Thyroid gland (tissue), 4 donors: ENCODE measurements around the gene KCNJ5. TPM values are rescaled to one million over a fixed set of nuclear protein-coding genes. Genes with fewer than 3 reads are reported as not detected.

ENCODE experiments used
- DNase-seq, 2 donors: peaks; one replicate each; pipeline ENCODE4 v3.0.0-alpha.2; 2019
- H3K27ac ChIP-seq, 3 donors: fragments of 200-600 bp; sonication (generic); 1 replicate in 2 of 3; 2 replicates in 1 of 3; pipeline ENCODE4 v1.5.1; 2016 to 2019; ENCODE audit warnings: mild to moderate bottlenecking in 1 of 3, moderate library complexity in 1 of 3
- H3K27me3 ChIP-seq: fragments of 200-600 bp; sonication (generic); one replicate; pipeline ENCODE4 v1.5.1; 2019
- H3K36me3 ChIP-seq, 2 donors: fragments of 200-600 bp; sonication (generic); one replicate each; pipeline ENCODE4 v1.5.1; 2016 to 2019
- H3K4me1 ChIP-seq, 2 donors: fragments of 200-600 bp; sonication (generic); one replicate each; pipeline ENCODE4 v1.5.1; 2017 to 2019
- H3K4me3 ChIP-seq, 3 donors: fragments of 200-600 bp; sonication (generic); replicated peaks in 1 of 3; 1 replicate in 2 of 3; 2 replicates in 1 of 3; pipeline ENCODE4 v1.5.1; 2016; ENCODE audit warnings: mild to moderate bottlenecking in 1 of 3
- H3K9me3 ChIP-seq: fragments of 200-600 bp; sonication (generic); one replicate; pipeline ENCODE4 v1.5.1; 2017
- CTCF ChIP-seq, 6 experiments: fragments of 200-600 bp in 3 of 6; fragments of 450-650 bp in 3 of 6; sonication (generic) in 3 of 6; IDR thresholded peaks; one replicate each; pipeline ENCODE4 v1.5.1; 2016 to 2019; ENCODE audit warnings: antibody characterized with exemption in 6 of 6, mild to moderate bottlenecking in 2 of 6, inconsistent platforms in 1 of 6, moderate library complexity in 1 of 6
- POLR2A ChIP-seq, 2 donors: fragments of 450-650 bp; IDR thresholded peaks; one replicate each; pipeline ENCODE4 v1.6.1; 2017; ENCODE audit warnings: antibody characterized with exemption in 2 of 2, mild to moderate bottlenecking in 2 of 2, moderate library complexity in 1 of 2
- WGBS, 2 donors: methylation state at CpG; one replicate each; pipeline ENCODE4 v1.1.5; 2017; 5-methylcytosine and 5-hydroxymethylcytosine counted together
- intact Hi-C: fragments of 100-400 bp; cut with DNase I; formaldehyde crosslinking; loops from one replicate; pipeline ENCODE4 v1.15.1; 2023
- total RNA-seq, 4 donors: library from RNA; depleted of rRNA; stranded (reverse); fragments of >200 nt; gene quantifications; one replicate each; pipeline ENCODE4 v1.2.3, GENCODE V29; 2016

Gene KCNJ5
- total RNA-seq, 4 donors from 2014 or later, result 0.40 to 2.7 (median 1.2) TPM

- H3K27ac ChIP-seq, result no peak overlapping the region
Observed at GRCh38 chr11:128931668-128932067, 40.5 kb downstream of the KCNJ5 start.

GRCh38 chr11:128933481-128934178, 42.5 kb downstream of the KCNJ5 start:
- intact Hi-C loops, result no loop called here
- no peaks in the 10 kb centered on the region for H3K9me3 ChIP-seq
- H3K27ac ChIP-seq, result no peak overlapping the region
- H3K4me3 ChIP-seq, result no peak overlapping the region
- H3K27me3 ChIP-seq, result no peaks in the 10 kb centered on the region
- TF ChIP-seq CTCF (IDR thresholded peaks at IDR 0.05) (no peak), POLR2A (IDR thresholded peaks at IDR 0.05) (no peak)
- no peaks in the 10 kb centered on the region for H3K36me3 ChIP-seq
- WGBS, 2 donors, result 82 to 83% methylated on average over 7 of the region's 7 CpGs
- H3K4me1 ChIP-seq, result peaks cover 0 to 3% of the 10 kb centered on the region in 2 donors
- DNase-seq, result no peak

More at GRCh38 chr11:128931668-128932067, 40.5 kb downstream of the KCNJ5 start:
- TF ChIP-seq CTCF (IDR thresholded peaks at IDR 0.05), result no peak
- TF ChIP-seq POLR2A (IDR thresholded peaks at IDR 0.05), result no peak
- 79 to 92% methylated on average over 6 of the region's 6 CpGs for WGBS, 2 donors
- intact Hi-C loops, result no loop called here
- Histone ChIP-seq H3K4me1 (peaks cover 0 to under 1% of the 10 kb centered on the region in 2 donors), H3K4me3 (no peak overlapping the region), H3K27me3 (no peaks in the 10 kb centered on the region), H3K9me3 (no peaks in the 10 kb centered on the region), H3K36me3 (no peaks in the 10 kb centered on the region)
- DNase-seq, result no peak

GRCh38 chr11:128934351-128934750, 43.2 kb downstream of the KCNJ5 start:
- H3K27me3 ChIP-seq, result no peaks in the 10 kb centered on the region
- peaks cover 0 to 3% of the 10 kb centered on the region in 2 donors for H3K4me1 ChIP-seq
- no peak overlapping the region for H3K27ac ChIP-seq
- no peaks in the 10 kb centered on the region for H3K36me3 ChIP-seq
- 91 to 97% methylated on average over 7 of the region's 7 CpGs for WGBS, 2 donors
- TF ChIP-seq CTCF (IDR thresholded peaks at IDR 0.05) (no peak), POLR2A (IDR thresholded peaks at IDR 0.05) (no peak)
- H3K9me3 ChIP-seq, result no peaks in the 10 kb centered on the region
- no peak overlapping the region for H3K4me3 ChIP-seq
- DNase-seq, result no peak
- intact Hi-C loops, result no loop called here

- 90 to 95% methylated on average over 10 of the region's 10 CpGs for WGBS, 2 donors
- Histone ChIP-seq H3K36me3 (no peaks in the 10 kb centered on the region), H3K4me3 (no peak overlapping the region), H3K27me3 (no peaks in the 10 kb centered on the region), H3K27ac (no peak overlapping the region), H3K4me1 (peaks cover 0 to 3% of the 10 kb centered on the region in 2 donors), H3K9me3 (no peaks in the 10 kb centered on the region)
- TF ChIP-seq POLR2A (IDR thresholded peaks at IDR 0.05) (no peak), CTCF (IDR thresholded peaks at IDR 0.05) (no peak)
- DNase-seq, result no peak
- intact Hi-C loops, result no loop called here
Observed at GRCh38 chr11:128934926-128935325, 43.8 kb downstream of the KCNJ5 start.

- WGBS, 2 donors, result 68 to 78% methylated on average over 14 to 16 of the region's 16 CpGs
- no peak overlapping the region for H3K27ac ChIP-seq
Observed at GRCh38 chr11:128936606-128937251, 45.6 kb downstream of the KCNJ5 start.

More at GRCh38 chr11:128936606-128937251, 45.6 kb downstream of the KCNJ5 start:
- peak; percentile 71 to 78 for DNase-seq
- TF ChIP-seq CTCF (IDR thresholded peaks at IDR 0.05) (peak in 1 of 6 experiments; percentile 7), POLR2A (IDR thresholded peaks at IDR 0.05) (no peak)
- H3K36me3 ChIP-seq, result no peaks in the 10 kb centered on the region
- H3K4me1 ChIP-seq, result peaks cover 0 to 3% of the 10 kb centered on the region in 2 donors
- H3K27me3 ChIP-seq, result no peaks in the 10 kb centered on the region
- intact Hi-C loops, result no loop called here
- H3K9me3 ChIP-seq, result no peaks in the 10 kb centered on the region
- no peak overlapping the region for H3K4me3 ChIP-seq
